Glutamatergic neuron (in vitro differentiated cells): ENCODE data around the gene GFRA4. TPM values are rescaled to one million over a fixed set of nuclear protein-coding genes. Genes with fewer than 3 reads are reported as not detected.

ENCODE experiments used
- DNase-seq: peaks from one replicate; pipeline ENCODE4 v3.0.0; 2022
- H3K27ac Mint-ChIP-seq: one replicate; pipeline ENCODE4 v1.8.0; 2020; ENCODE audit warnings: mild to moderate bottlenecking, mixed read lengths, inconsistent platforms; ENCODE audit not compliant: unreplicated experiment
- H3K27me3 Mint-ChIP-seq: one replicate; pipeline ENCODE4 v1.8.0; 2020; ENCODE audit warnings: mild to moderate bottlenecking, moderate library complexity, mixed read lengths, inconsistent platforms; ENCODE audit not compliant: unreplicated experiment
- H3K36me3 Mint-ChIP-seq: one replicate; pipeline ENCODE4 v1.8.0; 2020; ENCODE audit warnings: mild to moderate bottlenecking, mixed read lengths, inconsistent platforms; ENCODE audit not compliant: unreplicated experiment
- H3K4me1 Mint-ChIP-seq: one replicate; pipeline ENCODE4 v1.8.0; 2020; ENCODE audit warnings: mild to moderate bottlenecking, low read depth, mixed read lengths, inconsistent platforms; ENCODE audit not compliant: unreplicated experiment
- H3K4me3 Mint-ChIP-seq: one replicate; pipeline ENCODE4 v1.8.0; 2020; ENCODE audit warnings: mild to moderate bottlenecking, mixed read lengths, inconsistent platforms; ENCODE audit not compliant: unreplicated experiment
- H3K9me3 Mint-ChIP-seq: one replicate; pipeline ENCODE4 v1.8.0; 2020; ENCODE audit warnings: mild to moderate bottlenecking, moderate library complexity, mixed read lengths, inconsistent platforms; ENCODE audit not compliant: unreplicated experiment
- total RNA-seq: library from RNA; stranded (reverse); fragmentation: NEBNext Ultra II Directional; extraction: Animal tissue kit (Norgen Biotek cat#: 25700); gene quantifications from one replicate; pipeline ENCODE4 v1.2.1, GENCODE V29; 2021; ENCODE audit not compliant: unreplicated experiment
- TF ChIP-seq, protein P1 (sequence below): fragments of 200-600 bp; sonication (generic); IDR thresholded peaks from one replicate; pipeline ENCODE4 v1.5.0; 2021; ENCODE audit not compliant: partially characterized antibody, unreplicated experiment

The GFRA4 gene
- total RNA-seq, 1 donor from 2014 or later: not detected

GRCh38 chr20:3645309-3646066 is 17.7 kb downstream of the GFRA4 start:
- no peak overlapping the region for H3K27ac Mint-ChIP-seq
- H3K4me3 Mint-ChIP-seq: no peak overlapping the region
- TF ChIP-seq, protein P1, sequence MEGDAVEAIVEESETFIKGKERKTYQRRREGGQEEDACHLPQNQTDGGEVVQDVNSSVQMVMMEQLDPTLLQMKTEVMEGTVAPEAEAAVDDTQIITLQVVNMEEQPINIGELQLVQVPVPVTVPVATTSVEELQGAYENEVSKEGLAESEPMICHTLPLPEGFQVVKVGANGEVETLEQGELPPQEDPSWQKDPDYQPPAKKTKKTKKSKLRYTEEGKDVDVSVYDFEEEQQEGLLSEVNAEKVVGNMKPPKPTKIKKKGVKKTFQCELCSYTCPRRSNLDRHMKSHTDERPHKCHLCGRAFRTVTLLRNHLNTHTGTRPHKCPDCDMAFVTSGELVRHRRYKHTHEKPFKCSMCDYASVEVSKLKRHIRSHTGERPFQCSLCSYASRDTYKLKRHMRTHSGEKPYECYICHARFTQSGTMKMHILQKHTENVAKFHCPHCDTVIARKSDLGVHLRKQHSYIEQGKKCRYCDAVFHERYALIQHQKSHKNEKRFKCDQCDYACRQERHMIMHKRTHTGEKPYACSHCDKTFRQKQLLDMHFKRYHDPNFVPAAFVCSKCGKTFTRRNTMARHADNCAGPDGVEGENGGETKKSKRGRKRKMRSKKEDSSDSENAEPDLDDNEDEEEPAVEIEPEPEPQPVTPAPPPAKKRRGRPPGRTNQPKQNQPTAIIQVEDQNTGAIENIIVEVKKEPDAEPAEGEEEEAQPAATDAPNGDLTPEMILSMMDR: no peak
- peaks cover 4% of the 10 kb centered on the region for H3K9me3 Mint-ChIP-seq
- no peak for DNase-seq
- peaks cover 22% of the 10 kb centered on the region for H3K4me1 Mint-ChIP-seq
- peaks cover 17% of the 10 kb centered on the region for H3K36me3 Mint-ChIP-seq
- H3K27me3 Mint-ChIP-seq: peaks cover 2% of the 10 kb centered on the region

DNA sequence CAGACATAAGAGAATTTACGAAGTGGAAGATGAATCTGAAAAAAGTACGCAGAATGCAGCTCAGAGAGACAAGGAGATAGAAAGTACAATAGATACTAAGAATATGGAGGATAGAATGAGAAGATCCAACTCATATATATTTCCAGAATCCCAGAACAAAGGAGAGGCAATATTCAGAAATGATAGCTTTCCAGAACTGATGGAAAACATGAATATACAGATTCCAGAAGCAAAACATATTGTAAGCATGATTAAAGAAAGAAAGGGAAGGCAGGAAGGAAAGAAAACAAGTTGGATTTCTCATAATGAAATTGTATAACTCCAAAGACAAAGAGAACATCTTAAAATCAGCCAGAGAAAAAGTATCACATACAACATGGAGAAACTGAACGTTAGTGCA is 22.9 kb downstream of the GFRA4 start:
- Mint-ChIP-seq H3K9me3 (peaks cover 4% of the 10 kb centered on the region), H3K4me3 (no peak overlapping the region), H3K27me3 (no peaks in the 10 kb centered on the region), H3K27ac (no peak overlapping the region), H3K4me1 (no peaks in the 10 kb centered on the region), H3K36me3 (peaks cover 26% of the 10 kb centered on the region)
- TF ChIP-seq, protein P1: no peak
- no peak for DNase-seq

DNA sequence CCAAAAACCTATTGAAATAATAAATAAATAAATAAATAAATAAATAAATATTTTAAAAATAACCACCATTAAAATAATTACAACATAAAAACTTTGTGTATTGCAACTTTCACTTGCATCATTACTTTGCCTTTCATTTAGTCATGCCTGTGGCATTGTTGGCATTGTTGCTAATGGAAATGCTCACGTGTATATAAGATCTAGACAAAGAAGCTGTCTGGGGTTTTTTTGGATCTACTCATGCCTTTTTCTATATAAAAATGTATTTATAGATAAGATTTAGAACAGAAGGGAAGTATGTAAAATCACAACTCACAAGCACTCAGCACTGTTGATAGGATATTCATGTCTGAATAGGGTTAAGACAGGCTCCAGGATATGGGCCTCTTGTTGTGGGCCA is 27.9 kb downstream of the GFRA4 start:
- H3K27me3 Mint-ChIP-seq: peaks cover 4% of the 10 kb centered on the region
- peaks cover 7% of the 10 kb centered on the region for H3K36me3 Mint-ChIP-seq
- no peak overlapping the region for H3K27ac Mint-ChIP-seq
- H3K4me1 Mint-ChIP-seq: no peaks in the 10 kb centered on the region
- TF ChIP-seq, protein P1: no peak
- peaks cover 1% of the 10 kb centered on the region for H3K9me3 Mint-ChIP-seq
- DNase-seq: no peak
- no peak overlapping the region for H3K4me3 Mint-ChIP-seq

DNA sequence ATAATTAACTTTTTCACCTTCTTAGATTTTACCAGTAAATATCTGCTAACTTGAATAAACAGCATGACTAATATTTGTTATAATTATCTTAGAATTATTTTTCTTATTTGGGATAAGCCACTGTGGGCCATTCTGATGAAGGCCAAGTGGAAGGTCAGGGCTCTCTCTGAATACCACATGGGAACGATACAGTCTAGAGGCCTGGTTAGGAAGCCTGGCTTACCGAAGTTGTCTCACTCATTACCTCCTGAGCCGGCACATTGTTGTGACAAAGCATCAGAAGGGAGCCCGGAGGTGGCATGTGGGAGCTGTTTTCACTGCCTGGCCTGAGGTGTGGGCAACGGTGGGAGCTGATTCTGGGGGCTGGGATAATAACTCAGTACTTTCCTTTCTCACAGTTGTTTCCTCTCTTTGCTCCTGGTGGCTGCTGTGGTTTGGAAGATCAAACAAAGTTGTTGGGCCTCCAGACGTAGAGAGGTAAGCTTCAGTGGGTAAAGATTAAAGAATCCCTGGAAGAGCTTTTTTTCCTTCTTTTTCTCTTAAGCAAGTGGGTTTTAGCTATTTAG is 29.2 kb downstream of the GFRA4 start:
- Mint-ChIP-seq H3K27me3 (peaks cover 4% of the 10 kb centered on the region), H3K27ac (no peak overlapping the region), H3K36me3 (peaks cover 5% of the 10 kb centered on the region), H3K9me3 (peaks cover 4% of the 10 kb centered on the region), H3K4me3 (no peak overlapping the region), H3K4me1 (no peaks in the 10 kb centered on the region)
- DNase-seq: no peak
- TF ChIP-seq, protein P1: no peak

DNA sequence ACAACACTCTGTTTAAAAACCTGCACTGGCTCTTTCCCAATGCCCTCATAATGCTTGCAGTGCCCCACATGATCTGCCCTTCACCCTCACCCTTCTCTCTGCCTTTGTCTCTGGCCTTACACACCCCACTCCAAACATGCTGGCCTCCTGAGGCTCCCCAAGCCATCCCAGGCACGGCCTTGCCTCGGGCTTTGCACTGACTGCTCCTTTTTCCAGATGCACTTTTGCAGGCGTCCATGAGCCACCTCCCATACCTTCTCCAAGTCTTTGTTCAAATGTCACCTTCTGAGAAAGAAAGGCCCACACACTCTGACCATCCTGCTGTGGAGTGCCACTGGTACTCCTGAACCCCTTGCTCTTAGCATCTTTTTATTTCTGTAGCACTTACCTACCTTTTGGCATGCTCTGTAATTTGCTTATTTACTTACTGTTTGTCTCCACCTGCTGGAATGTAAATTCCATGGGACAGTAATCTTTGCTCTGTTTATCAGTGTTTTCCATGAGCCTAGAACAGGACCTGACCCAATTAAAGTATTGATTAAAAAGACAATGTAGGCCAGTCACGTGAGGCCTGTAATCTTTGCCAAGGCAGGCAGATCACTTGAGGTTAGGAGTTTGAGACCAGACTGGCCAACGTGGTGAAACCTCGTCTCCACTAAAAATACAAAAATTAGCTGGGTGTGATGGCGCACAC is 30.7 kb downstream of the GFRA4 start:
- peaks cover 4% of the 10 kb centered on the region for H3K27me3 Mint-ChIP-seq
- no peaks in the 10 kb centered on the region for H3K4me1 Mint-ChIP-seq
- peaks cover 11% of the 10 kb centered on the region for H3K36me3 Mint-ChIP-seq
- H3K9me3 Mint-ChIP-seq: peaks cover 4% of the 10 kb centered on the region
- DNase-seq: no peak
- H3K4me3 Mint-ChIP-seq: no peak overlapping the region
- H3K27ac Mint-ChIP-seq: no peak overlapping the region
- TF ChIP-seq, protein P1: no peak
